OCI-LY7 (cell line): ENCODE results near the gene NT5C2. TPM values are rescaled to one million over a fixed set of nuclear protein-coding genes. Genes with fewer than 3 reads are reported as not detected.

Source experiments
- BruUV-seq: library from RNA; stranded (reverse); fragments of 400-500 nt; replicated peaks from 2 replicates; lab custom pipeline; 2021; lab: Mats Ljungman, UMichigan
- CTCF ChIA-PET: fragments of 300-600 bp; sonication (Branson Sonifier 250); formaldehyde crosslinking; loops from one replicate; lab custom pipeline; 2022; ENCODE audit warnings: antibody characterized with exemption; ENCODE audit not compliant: unreplicated experiment; lab: Charles Lee
- POLR2A ChIA-PET: fragments of 300-600 bp; sonication (Branson Sonifier 250); formaldehyde crosslinking; loops from one replicate; lab custom pipeline; 2022; ENCODE audit warnings: antibody characterized with exemption; lab: Charles Lee
- DNase-seq: peaks from one replicate; pipeline ENCODE4 v3.0.0-alpha.2; 2015; ENCODE audit warnings: low spot score
- H2AFZ ChIP-seq: fragments of 200-600 bp; sonication (generic), shearing (Covaris generic); 2 replicates; pipeline ENCODE4 v1.6.1; 2014; ENCODE audit warnings: mild to moderate bottlenecking, antibody characterized with exemption, low read length, moderate library complexity
- H3K27ac ChIP-seq: fragments of 200-600 bp; sonication (generic); 2 replicates; pipeline ENCODE4 v1.5.1; 2014; ENCODE audit warnings: mixed run types, low read depth, mild to moderate bottlenecking, moderate library complexity, low read length, inconsistent platforms; ENCODE audit not compliant: poor library complexity, severe bottlenecking
- H3K36me3 ChIP-seq: fragments of 200-600 bp; sonication (generic); 2 replicates; pipeline ENCODE4 v1.6.1; 2014; ENCODE audit warnings: mild to moderate bottlenecking, antibody characterized with exemption, low read length, moderate library complexity, mixed read lengths; ENCODE audit not compliant: insufficient read depth
- H3K4me1 ChIP-seq: fragments of 200-600 bp; sonication (generic); 2 replicates; pipeline ENCODE4 v1.5.1; 2014; ENCODE audit warnings: mild to moderate bottlenecking, low read length; ENCODE audit not compliant: insufficient read depth, poor library complexity, severe bottlenecking
- H3K4me2 ChIP-seq: fragments of 200-600 bp; sonication (generic); 2 replicates; pipeline ENCODE4 v1.6.1; 2014; ENCODE audit warnings: mild to moderate bottlenecking, low read length
- H3K4me3 ChIP-seq: fragments of 200-600 bp; sonication (generic); 2 replicates; pipeline ENCODE4 v1.5.1; 2014; ENCODE audit warnings: mild to moderate bottlenecking, low read depth, low read length; ENCODE audit not compliant: poor library complexity, severe bottlenecking
- H3K79me2 ChIP-seq: fragments of 200-600 bp; sonication (generic); 2 replicates; pipeline ENCODE4 v1.6.1; 2016; ENCODE audit warnings: low read depth, mild to moderate bottlenecking, low read length, moderate library complexity, mixed read lengths; ENCODE audit not compliant: insufficient read depth
- H3K9me2 ChIP-seq: fragments of 200-600 bp; sonication (generic); 2 replicates; pipeline ENCODE4 v1.6.1; 2016; ENCODE audit warnings: mild to moderate bottlenecking, low read length, mixed read lengths; ENCODE audit not compliant: insufficient read depth
- H3K9me3 ChIP-seq: fragments of 200-600 bp; sonication (generic); 2 replicates; pipeline ENCODE4 v1.6.1; 2014; ENCODE audit warnings: mild to moderate bottlenecking, mixed run types, low read length, mixed read lengths
- H4K20me1 ChIP-seq: fragments of 200-600 bp; sonication (generic); 2 replicates; pipeline ENCODE4 v1.6.1; 2014; ENCODE audit warnings: mild to moderate bottlenecking, antibody characterized with exemption, low read length, moderate library complexity, mixed read lengths; ENCODE audit not compliant: insufficient read depth
- CTCF ChIP-seq: fragments of 200-600 bp; sonication (generic); conservative IDR thresholded peaks from 2 replicates; pipeline ENCODE4 v1.5.1; 2014; ENCODE audit warnings: mild to moderate bottlenecking, antibody characterized with exemption, low read length, moderate library complexity, mixed read lengths
- EZH2phosphoT487 ChIP-seq: fragments of 200-600 bp; sonication (generic); IDR thresholded peaks from 2 replicates; pipeline ENCODE4 v1.6.1; 2018; ENCODE audit warnings: low read depth, borderline replicate concordance, mild to moderate bottlenecking, mixed run types, antibody characterized with exemption, low read length, moderate library complexity, mixed read lengths
- intact Hi-C: fragments of 100-400 bp; cut with micrococcal nuclease; formaldehyde crosslinking; loops from one replicate; pipeline ENCODE4 v1.10.0; 2022; ENCODE audit not compliant: unreplicated experiment
- total RNA-seq, 2 experiments: library from RNA; depleted of rRNA in 1 of 2; stranded (reverse); fragments of >200 nt in 1 of 2; shearing (Covaris generic) in 1 of 2; gene quantifications; 2 replicates each; pipeline ENCODE4 v1.2.3, GENCODE V29; 2014 to 2022

NT5C2 gene
- total RNA-seq, 2 experiments from 2014 or later: 72.0 to 87.3 TPM

- H3K9me3 ChIP-seq: no peaks in the 10 kb centered on the region
- intact Hi-C loops: no loop called here
- no TSS peak for BruUV-seq
- H3K27ac ChIP-seq: no peak overlapping the region
- H3K36me3 ChIP-seq: no peaks in the 10 kb centered on the region
- H3K9me2 ChIP-seq: no peaks in the 10 kb centered on the region
- no peak overlapping the region for H3K4me3 ChIP-seq
- H4K20me1 ChIP-seq: no peaks in the 10 kb centered on the region
- no peak overlapping the region for H3K4me2 ChIP-seq
- H3K4me1 ChIP-seq: no peaks in the 10 kb centered on the region
- H2AFZ ChIP-seq: no peak overlapping the region
- ChIA-PET CTCF (no interaction called here), POLR2A (no interaction called here)
- TF ChIP-seq EZH2phosphoT487 (no peak), CTCF (no peak)
- no peaks in the 10 kb centered on the region for H3K79me2 ChIP-seq
- DNase-seq: no peak
These were observed 151.7 kb downstream of the NT5C2 start for GRCh38 chr10:103041391-103041790.

GRCh38 chr10:103040418-103040817 is 152.7 kb downstream of the NT5C2 start:
- no TSS peak for BruUV-seq
- Histone ChIP-seq H3K27ac (no peak overlapping the region), H3K79me2 (no peaks in the 10 kb centered on the region), H3K9me2 (no peaks in the 10 kb centered on the region), H3K36me3 (no peaks in the 10 kb centered on the region), H3K4me1 (no peaks in the 10 kb centered on the region), H2AFZ (no peak overlapping the region), H3K4me2 (no peak overlapping the region), H3K4me3 (no peak overlapping the region), H4K20me1 (no peaks in the 10 kb centered on the region), H3K9me3 (no peaks in the 10 kb centered on the region)
- intact Hi-C loops: no loop called here
- ChIA-PET POLR2A (no interaction called here), CTCF (interaction anchor here (1.0 kb wide), 1 partner anchor 13 kb away, joined by 3 read pairs; no protein-coding TSS in a partner anchor)
- DNase-seq: no peak
- TF ChIP-seq EZH2phosphoT487: no peak
- TF ChIP-seq CTCF: no peak

GRCh38 chr10:103038570-103038969 is 154.5 kb downstream of the NT5C2 start:
- Histone ChIP-seq H3K9me2 (no peaks in the 10 kb centered on the region), H3K4me2 (no peak overlapping the region), H2AFZ (no peak overlapping the region), H4K20me1 (no peaks in the 10 kb centered on the region), H3K4me3 (no peak overlapping the region), H3K27ac (no peak overlapping the region), H3K79me2 (no peaks in the 10 kb centered on the region), H3K4me1 (no peaks in the 10 kb centered on the region), H3K36me3 (no peaks in the 10 kb centered on the region), H3K9me3 (no peaks in the 10 kb centered on the region)
- ChIA-PET CTCF (interaction anchor here (0.6 kb wide), 1 partner anchor 306 kb away, joined by 4 read pairs; no protein-coding TSS in a partner anchor), POLR2A (no interaction called here)
- BruUV-seq: no TSS peak
- DNase-seq: no peak
- no peak for TF ChIP-seq EZH2phosphoT487
- no peak for TF ChIP-seq CTCF
- intact Hi-C loops: no loop called here

Other genes starting within 250 kb of the NT5C2 start
- gene RPEL1, start 52.6 kb upstream of the NT5C2 start, total RNA-seq (2014; rRNA removed; shearing (Covaris generic)): not detected in 2 replicates
- not detected in 2 replicates for gene RPEL1, start 52.6 kb upstream of the NT5C2 start, total RNA-seq (2022)
- not detected in 2 replicates for gene INA, start 83.9 kb upstream of the NT5C2 start, total RNA-seq (2014; rRNA removed; shearing (Covaris generic))
- not detected in 2 replicates for gene INA, start 83.9 kb upstream of the NT5C2 start, total RNA-seq (2022)
- 14.9 and 16.0 TPM in 2 replicates for gene PCGF6, start 157.9 kb upstream of the NT5C2 start, total RNA-seq (2014; rRNA removed; shearing (Covaris generic))
- 12.3 and 12.6 TPM in 2 replicates for gene PCGF6, start 157.9 kb upstream of the NT5C2 start, total RNA-seq (2022)
- gene TAF5, start 174.7 kb upstream of the NT5C2 start, total RNA-seq (2014; rRNA removed; shearing (Covaris generic)): 15.9 and 20.2 TPM in 2 replicates
- gene TAF5, start 174.7 kb upstream of the NT5C2 start, total RNA-seq (2022): 17.6 and 17.8 TPM in 2 replicates
- gene ATP5MK, start 203.2 kb upstream of the NT5C2 start, total RNA-seq (2014; rRNA removed; shearing (Covaris generic)): 74.7 and 117 TPM in 2 replicates
- 276 and 307 TPM in 2 replicates for gene ATP5MK, start 203.2 kb upstream of the NT5C2 start, total RNA-seq (2022)
- gene PDCD11, start 203.4 kb upstream of the NT5C2 start, total RNA-seq (2014; rRNA removed; shearing (Covaris generic)): 54.5 and 62.9 TPM in 2 replicates
- gene PDCD11, start 203.4 kb upstream of the NT5C2 start, total RNA-seq (2022): 64.4 and 68.4 TPM in 2 replicates